GM12878 (cell line): Measurements from ENCODE around the gene IMPG2. TPM values are rescaled to one million over a fixed set of nuclear protein-coding genes. Genes with fewer than 3 reads are reported as not detected.

Experiments
- ATAC-seq: fragments of 200-7000 bp; cut with Tn5 transposase; 3 replicates; pipeline ENCODE4 v1.9.1; 2020; ENCODE audit warnings: mild to moderate bottlenecking, moderate library complexity
- BruUV-seq: library from RNA; stranded (reverse); fragments of 400-500 nt; replicated peaks from 2 replicates; lab custom pipeline; 2021; lab: Mats Ljungman, UMichigan
- CTCF ChIA-PET: fragments of 300-600 bp; sonication (Branson Sonifier 250); formaldehyde crosslinking; extraction: SDS; loops from one replicate; lab custom pipeline; 2021; ENCODE audit warnings: inconsistent platforms; lab: Yijun Ruan, JAX
- POLR2A ChIA-PET: fragments of 350-600 bp; formaldehyde crosslinking; extraction: SDS; loops from one replicate; lab custom pipeline; 2021; ENCODE audit warnings: inconsistent platforms; lab: Charles Lee
- RAD21 ChIA-PET: fragments of 300-600 bp; sonication (Branson Sonifier 250); formaldehyde crosslinking; loops from one replicate; lab custom pipeline; 2023; ENCODE audit warnings: antibody characterized with exemption; ENCODE audit not compliant: unreplicated experiment; lab: Charles Lee
- SMC1A ChIA-PET: fragments of 300-600 bp; sonication (Branson Sonifier 250); formaldehyde crosslinking; loops from one replicate; lab custom pipeline; 2023; ENCODE audit not compliant: unreplicated experiment, uncharacterized antibody; lab: Charles Lee
- DNase-seq: peaks from one replicate; pipeline ENCODE4 v3.0.0-alpha.2; 2011; ENCODE audit warnings: low read depth, low spot score
- FAIRE-seq: peaks from 3 replicates; lab custom pipeline; 2011; peaks lifted over from hg19 to GRCh38; lab: Jason Lieb, UNC
- H2AFZ ChIP-seq: 2 replicates; pipeline ENCODE4 v1.6.0; 2011; ENCODE audit warnings: low read depth, low read length, control low read depth; ENCODE audit not compliant: control insufficient read depth
- H3K27ac ChIP-seq: 2 replicates; pipeline ENCODE4 v1.5.1; 2011; ENCODE audit warnings: control low read depth; ENCODE audit not compliant: control insufficient read depth, insufficient read depth
- H3K27me3 ChIP-seq, 2 experiments: replicated peaks in 1 of 2; 2 replicates each; pipeline versions ENCODE4 v1.6.0 to v1.6.1; 2011; ENCODE audit warnings: low read length in 1 of 2; ENCODE audit not compliant: control insufficient read depth in 2 of 2, insufficient read depth in 2 of 2
- H3K36me3 ChIP-seq, 2 experiments: 2 replicates each; pipeline ENCODE4 v1.5.1; 2011; ENCODE audit warnings: low read length in 1 of 2; ENCODE audit not compliant: control insufficient read depth in 2 of 2, insufficient read depth in 2 of 2
- H3K4me1 ChIP-seq: 2 replicates; pipeline ENCODE4 v1.6.1; 2011; ENCODE audit warnings: mild to moderate bottlenecking, low read length, moderate library complexity, mixed read lengths; ENCODE audit not compliant: control insufficient read depth, insufficient read depth
- H3K4me2 ChIP-seq: 2 replicates; pipeline ENCODE4 v1.6.0; 2011; ENCODE audit warnings: control low read depth; ENCODE audit not compliant: control insufficient read depth, insufficient read depth
- H3K4me3 ChIP-seq: fragments of 200-600 bp; sonication (generic); 2 replicates; pipeline ENCODE4 v1.5.1; 2016
- H3K79me2 ChIP-seq: 2 replicates; pipeline ENCODE4 v1.6.0; 2011; ENCODE audit warnings: low read length; ENCODE audit not compliant: control insufficient read depth, insufficient read depth
- H3K9ac ChIP-seq: 2 replicates; pipeline ENCODE4 v1.8.0; 2011; ENCODE audit warnings: low read length, control low read depth, mixed read lengths; ENCODE audit not compliant: control insufficient read depth, insufficient read depth
- H3K9me3 ChIP-seq: replicated peaks from 3 replicates; pipeline ENCODE4 v1.5.1; 2011; ENCODE audit warnings: mild to moderate bottlenecking, low read length; ENCODE audit not compliant: control insufficient read depth, insufficient read depth
- H4K20me1 ChIP-seq: 2 replicates; pipeline ENCODE4 v1.6.0; 2011; ENCODE audit not compliant: control insufficient read depth, insufficient read depth
- CUX1 ChIP-seq: IDR thresholded peaks from 2 replicates; pipeline ENCODE4 v1.6.1; 2012; ENCODE audit warnings: improper control_type of control experiment, low read depth, low read length; ENCODE audit not compliant: insufficient replicate concordance
- MYB ChIP-seq: fragments of 150-350 bp; IDR thresholded peaks from 2 replicates; pipeline ENCODE4 v1.6.1; 2014; ENCODE audit warnings: mild to moderate bottlenecking, low read depth, low read length, borderline replicate concordance
- NR2C2 ChIP-seq: IDR thresholded peaks from 2 replicates; pipeline ENCODE4 v1.6.1; 2011; ENCODE audit warnings: borderline replicate concordance, low read depth; ENCODE audit not compliant: control insufficient read depth, insufficient read length
- RUNX3 ChIP-seq: IDR thresholded peaks from 2 replicates; pipeline ENCODE4 v1.6.1; 2012; ENCODE audit warnings: low read length, inconsistent platforms
- SMARCA5 ChIP-seq: fragments of 450-650 bp; IDR thresholded peaks from 2 replicates; pipeline ENCODE4 v1.6.1; 2017; ENCODE audit warnings: mild to moderate bottlenecking
- TCF12 ChIP-seq: IDR thresholded peaks from 2 replicates; pipeline ENCODE4 v1.6.1; 2011; ENCODE audit warnings: low read depth, mild to moderate bottlenecking, low read length
- TCF7 ChIP-seq: IDR thresholded peaks from 2 replicates; pipeline ENCODE4 v1.6.1; 2014; ENCODE audit warnings: antibody characterized with exemption, borderline replicate concordance
- WGBS: methylation state at CpG from one replicate; pipeline ENCODE4 v1.1.6; 2016; ENCODE audit warnings: low lambda C conversion rate; ENCODE audit not compliant: insufficient replicate concordance, insufficient coverage; ENCODE audit errors: missing lambda C conversion rate; 5-methylcytosine and 5-hydroxymethylcytosine counted together
- in situ Hi-C: fragments of 300-500 bp; cut with MboI; formaldehyde crosslinking; loops from 9 replicates; pipeline ENCODE4 v1.14.3; 2018; ENCODE audit warnings: mixed read lengths
- intact Hi-C: fragments of 100-400 bp; cut with micrococcal nuclease; formaldehyde crosslinking; loops from one replicate; pipeline ENCODE4 v1.14.2; 2022; ENCODE audit not compliant: unreplicated experiment
- polyA plus RNA-seq, 11 experiments: library from polyadenylated mRNA; depleted of rRNA in 4 of 11; unstranded in 6 of 11; stranded (reverse) in 5 of 11; fragments of >200 nt; fragmentation: Nextera tagmentation in 4 of 11; fragmentation: Illumina TruSeq in 1 of 11; extraction: Ambion mirVana in 4 of 11; extraction: Trizol in 1 of 11; gene quantifications; 1 replicate in 1 of 11; 2 replicates in 10 of 11; pipeline versions ENCODE4 v1.2.1 to v1.2.3, GENCODE V29; 2011 to 2016; ENCODE audit warnings: inconsistent platforms in 2 of 11, missing spikeins in 2 of 11, low read depth in 1 of 11
- total RNA-seq, 4 experiments: library from RNA; depleted of rRNA in 3 of 4; stranded (reverse); fragments of >200 nt in 3 of 4; fragmentation: Illumina TruSeq in 1 of 4; extraction: Trizol in 1 of 4; gene quantifications; 2 replicates each; pipeline versions ENCODE4 v1.2.1 to v1.2.3, GENCODE V29; 2013 to 2021

Gene IMPG2
- total and polyA plus RNA-seq, 10 of the 15 experiments (the other 5 are each of a cell fraction or from before 2014, with no cell fraction given), result under 0.01 to 0.17 (median 0.10) TPM; not detected in 3

- POLR2A ChIA-PET, result no interaction called here
- in situ Hi-C loops (no loop called here), intact Hi-C loops (no loop called here)
- SMC1A ChIA-PET, result no interaction called here
- Histone ChIP-seq H4K20me1 (no peaks in the 10 kb centered on the region), H3K27ac (no peak overlapping the region), H3K36me3 (no peaks in the 10 kb centered on the region), H3K27me3 (no peaks in the 10 kb centered on the region), H3K4me2 (no peak overlapping the region), H3K9ac (no peak overlapping the region), H2AFZ (no peak overlapping the region), H3K9me3 (no peaks in the 10 kb centered on the region), H3K4me3 (no peak overlapping the region), H3K79me2 (no peaks in the 10 kb centered on the region), H3K4me1 (no peaks in the 10 kb centered on the region)
- TF ChIP-seq SMARCA5 (no peak), TCF7 (no peak), TCF12 (no peak), NR2C2 (no peak), MYB (no peak), CUX1 (no peak), RUNX3 (no peak)
- no peak for ATAC-seq
- RAD21 ChIA-PET, result no interaction called here
- WGBS, result 0% methylated on average over 2 of the region's 2 CpGs
- no peak for DNase-seq
- CTCF ChIA-PET, result no interaction called here
- FAIRE-seq, result no peak
- BruUV-seq, result no TSS peak
Measured at GRCh38 chr3:101204246-101204645, 116.1 kb downstream of the IMPG2 start.
